GM18858 (cell line): Measurements from ENCODE around the gene KLRB1.
A peak's percentile ranks its signal among the peaks of the same experiment; 100 is the strongest.
"Not testable (repeated sequence)": the region's sequence is repeated elsewhere in the genome, so short reads cannot be mapped to it uniquely, and the experiment has no call there.

Experiments used
- ATAC-seq: cut with Tn5 transposase; IDR thresholded peaks from one replicate; pipeline ENCODE4 v1.9.1; 2021; ENCODE audit not compliant: unreplicated experiment

Gene KLRB1

DNA sequence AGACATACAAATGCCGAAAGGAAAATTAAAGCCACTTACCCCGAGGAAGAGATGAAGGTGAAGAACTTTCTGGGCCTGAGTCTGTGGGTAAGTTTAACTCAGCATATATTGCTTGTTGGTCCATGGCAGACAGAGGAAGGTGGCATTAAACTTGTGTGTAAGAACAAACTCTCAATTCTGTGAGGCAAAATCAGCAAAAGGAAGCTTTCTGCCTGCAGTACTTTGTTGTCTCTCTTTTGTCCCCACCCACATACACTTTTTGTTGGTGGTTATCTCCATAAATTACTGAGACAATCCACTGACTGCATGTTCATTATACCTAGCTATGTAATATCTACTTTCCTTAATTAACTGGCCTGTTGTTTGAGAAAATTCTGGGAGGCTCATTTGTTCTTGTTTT lies at the start of gene KLRB1:
Gene KLRB1 (minus strand): TSS at position 201 of the 400 bp plus-strand sequence. CDS start 77 bp downstream, at position 124.
- ATAC-seq: no peak

DNA sequence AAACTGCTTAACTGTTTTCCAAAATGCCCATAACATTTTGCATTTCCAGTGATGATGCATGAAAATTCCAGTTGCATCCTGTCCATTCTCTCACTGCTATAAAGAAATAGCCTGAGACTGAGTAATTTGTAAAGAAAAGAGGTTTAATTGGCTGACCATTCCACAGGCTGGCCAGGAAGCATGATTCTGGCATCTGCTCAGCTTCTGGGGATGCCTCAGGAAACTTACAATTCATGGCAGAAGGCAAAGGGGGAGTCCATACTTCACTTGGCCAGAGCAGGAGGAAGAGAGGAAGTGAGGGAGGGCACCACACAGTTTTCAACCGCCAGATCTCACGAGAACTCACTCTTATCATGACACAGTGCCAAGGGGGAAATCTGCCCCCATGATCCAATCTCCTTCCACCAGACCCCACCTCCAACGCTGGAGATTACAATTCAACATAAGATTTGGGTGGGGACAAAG lies 43.6 kb upstream of the KLRB1 start:
- ATAC-seq: no peak

DNA sequence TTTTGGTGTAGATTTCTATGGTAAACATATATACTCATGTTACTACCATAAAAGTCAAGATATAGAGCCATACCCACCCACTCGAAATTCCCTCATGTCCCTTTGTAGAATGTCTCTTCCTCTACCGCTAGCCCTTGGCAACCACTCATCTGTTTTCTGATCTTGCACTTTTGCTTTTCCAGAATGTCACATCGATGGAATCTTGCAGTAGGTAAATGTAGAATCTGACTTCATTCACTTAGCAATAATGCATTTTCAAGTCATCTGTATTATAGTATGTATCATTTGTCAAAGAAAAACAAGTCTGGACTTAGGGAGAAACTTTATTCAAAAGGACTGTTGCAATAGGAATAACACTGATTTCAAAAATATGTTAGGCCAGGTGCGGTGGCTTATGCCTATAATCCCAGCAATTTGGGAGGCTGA lies 42.4 kb upstream of the KLRB1 start:
- no peak for ATAC-seq

- no peak for ATAC-seq
Measured at GRCh38 chr12:9649532-9649940, 41.8 kb upstream of the KLRB1 start.

DNA sequence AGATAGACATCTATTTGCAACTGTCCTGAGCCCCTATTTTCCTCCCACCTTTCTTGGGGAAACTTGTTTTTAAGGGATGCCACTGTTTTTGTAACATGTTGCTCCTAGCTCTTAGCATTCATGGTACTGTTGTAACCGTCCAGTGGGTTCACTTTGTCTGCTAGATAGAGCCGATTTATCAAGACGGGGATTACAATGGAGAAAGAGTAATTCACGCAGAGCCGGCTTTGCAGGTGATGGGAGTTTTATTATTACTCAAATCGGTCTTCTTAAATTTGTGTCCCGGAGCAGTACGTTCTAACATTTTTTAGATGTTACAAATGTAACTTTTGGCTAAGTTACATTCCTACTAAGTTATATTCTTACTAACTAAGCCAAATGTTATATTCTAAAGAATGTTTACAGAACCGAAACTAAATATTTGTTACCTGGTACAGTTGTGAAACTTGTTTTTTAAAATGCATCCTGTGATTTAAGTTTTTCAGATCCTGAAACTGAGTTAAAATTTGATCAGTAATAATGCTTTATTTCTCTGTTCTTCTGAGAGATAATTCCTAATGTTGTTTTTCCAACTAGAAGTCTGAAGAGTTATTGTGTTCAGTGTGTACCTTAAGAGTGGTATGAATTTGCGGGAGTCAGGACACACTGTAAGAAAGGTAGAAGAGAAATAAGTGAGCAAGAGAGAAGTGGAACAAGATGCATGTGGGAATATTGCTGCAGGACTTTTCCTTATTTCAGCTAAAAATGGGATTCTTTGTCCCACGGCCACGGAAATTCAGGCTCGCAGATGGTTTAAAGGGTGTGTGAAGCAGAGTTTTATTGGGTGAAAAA lies 41.2 kb upstream of the KLRB1 start:
- no peak for ATAC-seq

- peak; percentile 42 for ATAC-seq
Measured at GRCh38 chr12:9647825-9648700, 40.3 kb upstream of the KLRB1 start.

- ATAC-seq: peak; percentile 1
Measured at GRCh38 chr12:9646794-9647781, 39.4 kb upstream of the KLRB1 start.

- ATAC-seq: not testable (repeated sequence)
Measured at GRCh38 chr12:9644985-9645551, 37.4 kb upstream of the KLRB1 start.

GRCh38 chr12:9643266-9643660 lies 35.5 kb upstream of the KLRB1 start:
- no peak for ATAC-seq

DNA sequence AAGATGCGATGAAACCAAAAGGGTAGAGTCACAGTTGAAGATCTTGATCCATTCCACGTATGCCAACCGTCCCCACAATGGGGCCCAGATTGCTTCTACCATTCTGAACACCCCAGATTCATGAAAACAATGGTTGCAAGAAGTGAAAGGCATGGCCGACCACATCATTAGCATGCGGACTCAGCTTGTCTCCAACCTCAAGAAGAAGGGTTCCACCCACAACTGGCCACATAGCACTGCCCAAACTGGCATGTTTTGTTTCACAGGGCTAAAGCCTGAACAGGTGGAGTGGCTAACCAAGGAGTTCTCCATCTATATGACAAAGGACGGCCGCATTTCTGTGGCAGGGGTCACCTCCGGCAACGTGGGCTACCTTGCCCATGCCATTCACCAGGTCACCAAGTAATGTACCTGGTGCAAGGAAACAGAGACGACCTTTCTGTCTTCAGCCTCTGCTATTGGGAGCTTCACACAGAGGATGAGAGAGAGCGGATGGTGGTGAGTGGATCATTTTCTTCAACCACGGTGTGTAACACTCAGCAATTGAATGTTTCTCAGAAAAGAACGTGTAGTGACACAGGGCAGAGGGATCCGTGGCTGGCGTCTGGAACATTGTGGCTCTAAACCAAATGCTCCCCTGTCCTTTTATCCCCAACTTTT lies 35.0 kb upstream of the KLRB1 start:
- no peak for ATAC-seq

DNA sequence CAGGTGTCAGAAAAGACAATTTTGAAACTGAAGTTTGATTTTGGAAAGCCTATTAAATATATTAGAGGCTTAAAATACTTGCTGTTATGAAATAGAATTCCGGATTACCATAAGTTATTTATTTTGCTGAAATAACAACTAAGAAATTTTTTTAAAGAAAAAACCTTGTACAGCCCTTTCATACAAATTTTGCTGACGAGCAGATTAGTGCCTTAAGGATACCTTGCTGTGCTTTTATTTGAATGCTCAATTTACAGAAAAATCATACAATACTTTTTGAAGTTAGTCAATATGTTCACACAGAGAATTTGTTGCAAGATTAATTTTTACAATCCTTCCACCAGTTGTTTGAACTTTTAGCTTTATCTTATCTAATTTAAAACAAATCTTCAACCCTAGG lies 32.3 kb upstream of the KLRB1 start:
- ATAC-seq: no peak

DNA sequence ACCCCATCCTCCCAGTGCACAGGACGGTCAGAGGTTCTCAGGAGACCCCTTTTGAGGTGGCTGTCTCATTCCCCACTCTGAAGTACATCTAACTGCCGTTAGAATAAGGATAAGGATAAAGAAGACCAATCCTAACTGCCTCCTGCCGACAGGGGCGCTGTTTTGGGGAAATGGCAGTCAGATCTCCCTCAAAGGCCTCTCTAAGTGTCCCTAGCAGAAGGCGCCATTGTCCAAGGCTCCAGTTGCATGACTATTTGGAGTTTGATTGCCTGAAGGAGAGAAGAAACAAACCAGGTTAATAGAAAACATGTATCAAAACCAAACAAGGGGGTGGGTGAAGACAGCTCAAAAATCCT lies 29.1 kb upstream of the KLRB1 start:
- no peak for ATAC-seq

GRCh38 chr12:9636150-9636850 lies 28.6 kb upstream of the KLRB1 start:
- no peak for ATAC-seq

GRCh38 chr12:9634969-9635754 lies 27.4 kb upstream of the KLRB1 start:
- ATAC-seq: no peak

DNA sequence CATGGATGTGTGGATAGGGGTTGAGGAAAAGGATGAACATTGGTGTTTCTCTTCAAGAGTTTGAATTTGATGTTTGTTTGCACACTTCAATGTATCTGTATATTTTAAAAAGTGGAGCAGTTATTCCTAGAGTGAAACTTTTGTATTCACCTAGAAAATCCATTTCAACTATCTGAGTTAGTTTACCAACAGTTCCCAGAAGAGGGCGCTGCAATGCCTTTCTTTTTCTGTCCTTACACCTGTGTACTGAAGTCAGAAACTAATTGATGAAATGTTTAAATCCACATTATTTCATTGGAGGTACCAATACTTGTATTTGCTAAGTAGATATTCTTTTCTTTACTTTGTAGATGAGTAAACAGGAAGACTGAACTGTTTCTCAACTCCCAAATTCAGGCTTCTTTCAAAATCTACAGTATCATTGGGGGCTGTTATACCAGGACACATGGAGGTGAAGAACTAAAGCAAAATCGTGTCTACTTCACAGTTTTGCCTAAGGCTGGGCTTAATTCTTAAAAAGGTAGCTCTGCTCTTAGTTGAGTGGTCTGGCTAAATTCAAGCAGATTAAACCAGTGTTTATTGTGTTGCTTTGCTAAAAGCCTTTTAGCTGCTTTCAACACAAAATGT lies 26.6 kb upstream of the KLRB1 start:
- ATAC-seq: no peak

DNA sequence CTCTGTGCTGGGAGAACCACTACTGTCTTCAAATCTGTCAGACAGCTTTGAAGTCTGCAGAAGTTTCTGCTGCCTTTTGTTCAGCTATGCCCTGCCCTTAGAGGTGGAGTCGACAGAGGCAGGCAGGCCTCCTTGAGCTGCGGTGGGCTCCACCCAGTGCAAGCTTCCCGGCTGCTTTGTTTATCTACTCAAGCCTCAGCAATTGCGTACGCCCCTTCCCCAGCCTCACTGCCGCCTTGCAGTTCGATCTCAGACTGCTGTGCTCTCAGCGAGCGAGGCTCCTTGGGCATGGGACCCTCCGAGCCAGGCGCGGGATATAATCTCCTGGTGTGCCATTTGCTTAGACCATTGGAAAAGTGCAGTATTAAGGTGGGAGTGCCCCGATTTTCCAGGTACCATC lies 25.1 kb upstream of the KLRB1 start:
- ATAC-seq: no peak

- no peak for ATAC-seq
Measured at GRCh38 chr12:9626821-9627220, 19.1 kb upstream of the KLRB1 start.

GRCh38 chr12:9626291-9626690 lies 18.6 kb upstream of the KLRB1 start:
- no peak for ATAC-seq
